Esophagus (tissue), 2 donors: ENCODE data around the gene FOXR2. TPM values are rescaled to one million over a fixed set of nuclear protein-coding genes. Genes with fewer than 3 reads are reported as not detected.

Experiments used
- H3K27ac ChIP-seq, 2 donors: one replicate each; pipeline ENCODE4 v1.5.1; 2013; ENCODE audit warnings: low read depth in 2 of 2, mild to moderate bottlenecking in 2 of 2, inconsistent platforms in 1 of 2, low read length in 1 of 2, moderate library complexity in 1 of 2
- H3K27me3 ChIP-seq, 2 donors: one replicate each; pipeline ENCODE4 v1.6.1; 2013; ENCODE audit warnings: low read length in 2 of 2, control low read depth in 1 of 2, mild to moderate bottlenecking in 1 of 2; ENCODE audit not compliant: insufficient read depth in 2 of 2, control insufficient read depth in 1 of 2
- H3K36me3 ChIP-seq, 2 donors: one replicate each; pipeline ENCODE4 v1.6.1; 2013; ENCODE audit warnings: low read length in 1 of 2; ENCODE audit not compliant: control insufficient read depth in 2 of 2, insufficient read depth in 2 of 2
- H3K4me1 ChIP-seq, 2 donors: one replicate each; pipeline ENCODE4 v1.6.1; 2013; ENCODE audit warnings: low read length in 1 of 2; ENCODE audit not compliant: control insufficient read depth in 2 of 2, insufficient read depth in 2 of 2
- H3K4me3 ChIP-seq, 2 donors: one replicate each; pipeline ENCODE4 v1.5.1; 2013; ENCODE audit warnings: low read length in 2 of 2, mild to moderate bottlenecking in 2 of 2, low read depth in 1 of 2, moderate library complexity in 1 of 2
- H3K9me3 ChIP-seq, 2 donors: one replicate each; pipeline ENCODE4 v1.6.1; 2013; ENCODE audit warnings: mild to moderate bottlenecking in 2 of 2, low read depth in 1 of 2, low read length in 1 of 2, moderate library complexity in 1 of 2; ENCODE audit not compliant: control insufficient read depth in 2 of 2, insufficient read depth in 1 of 2
- WGBS, 2 donors: extraction: QIAGEN DNeasy Blood & Tissue Kit; methylation state at CpG; one replicate each; pipeline ENCODE4 v1.1.7; 2013; 5-methylcytosine and 5-hydroxymethylcytosine counted together
- polyA plus RNA-seq, 2 donors: library from polyadenylated mRNA; stranded (reverse); fragments of 200-250 nt; gene quantifications; one replicate each; pipeline ENCODE4 v1.2.3, GENCODE V29; 2013
- donor health status: healthy with polysubstance abuse.
- donor health status: Bipolar disorder and iron deficiency.

Gene FOXR2
- polyA plus RNA-seq, 2 donors = not detected

DNA sequence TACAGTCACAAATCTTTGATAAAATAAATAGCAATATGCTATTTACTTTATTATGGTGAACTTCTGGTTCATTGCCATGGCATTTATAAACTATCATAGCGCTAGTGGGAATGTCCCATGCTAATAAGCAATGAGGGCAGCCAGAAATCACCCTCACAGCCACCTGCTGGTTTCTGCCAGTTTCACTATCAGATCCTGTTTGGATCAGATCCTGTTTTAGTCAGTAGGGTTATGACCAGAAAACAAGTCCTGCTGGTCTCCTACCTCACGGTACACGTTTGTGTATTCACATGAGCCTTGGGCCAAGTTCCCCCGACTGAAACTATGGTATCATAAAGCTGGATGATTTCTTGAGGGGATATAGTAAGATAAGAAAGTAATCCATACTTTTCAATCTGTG is 17.7 kb downstream of the FOXR2 start:
- H3K4me3 ChIP-seq = no peak overlapping the region
- H3K4me1 ChIP-seq = no peaks in the 10 kb centered on the region
- H3K27me3 ChIP-seq = no peaks in the 10 kb centered on the region
- no peaks in the 10 kb centered on the region for H3K36me3 ChIP-seq
- H3K27ac ChIP-seq = no peak overlapping the region
- WGBS, 2 donors = 40 to 49% methylated on average over 4 of the region's 4 CpGs
- peaks cover 2 to 7% of the 10 kb centered on the region in 2 donors for H3K9me3 ChIP-seq

DNA sequence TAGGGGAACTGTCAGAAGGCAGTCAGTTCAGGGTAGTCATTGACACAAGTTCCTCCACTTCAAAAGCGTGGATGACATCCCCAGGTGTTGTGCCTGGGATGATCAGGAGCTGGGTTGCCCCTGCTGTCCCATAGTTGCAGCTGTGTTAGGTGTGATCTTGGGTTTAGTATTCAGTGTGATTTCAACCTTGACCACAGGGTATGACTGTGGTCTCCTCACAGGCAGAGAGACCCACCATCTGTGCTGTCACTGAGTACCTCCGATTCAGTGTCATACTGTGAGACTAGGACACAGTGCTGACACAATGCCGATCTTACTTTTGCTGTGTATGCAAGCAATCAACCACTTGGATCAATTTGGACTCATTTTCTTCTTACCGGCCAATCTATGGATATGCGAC is 25.2 kb downstream of the FOXR2 start:
- H3K4me1 ChIP-seq = no peaks in the 10 kb centered on the region
- H3K27me3 ChIP-seq = no peaks in the 10 kb centered on the region
- H3K9me3 ChIP-seq = peaks cover 0 to 3% of the 10 kb centered on the region in 2 donors
- H3K27ac ChIP-seq = no peak overlapping the region
- H3K4me3 ChIP-seq = no peak overlapping the region
- WGBS, 2 donors = 77 to 90% methylated on average over 5 of the region's 5 CpGs
- no peaks in the 10 kb centered on the region for H3K36me3 ChIP-seq

DNA sequence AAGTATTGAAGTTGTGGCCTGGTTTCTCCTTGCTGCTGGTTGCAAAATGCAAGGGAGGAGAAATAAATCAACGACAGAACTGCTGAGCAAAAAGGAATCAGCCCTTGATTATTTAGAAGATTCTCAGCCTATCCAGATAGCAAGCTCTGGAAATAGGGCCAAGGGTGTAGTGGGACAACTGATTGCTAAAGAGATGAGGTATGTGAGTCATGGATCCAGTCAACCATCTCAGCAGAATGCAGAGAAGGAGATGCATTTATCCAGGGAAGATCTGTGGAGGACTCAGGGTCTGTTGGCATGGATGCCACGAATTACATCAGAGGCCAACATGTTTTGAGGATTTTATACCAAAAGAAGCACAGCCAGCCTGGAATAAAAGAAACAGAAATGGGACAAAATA is 36.7 kb downstream of the FOXR2 start:
- 18 to 48% methylated on average over 2 of the region's 2 CpGs for WGBS, 2 donors
- no peaks in the 10 kb centered on the region for H3K9me3 ChIP-seq
- no peaks in the 10 kb centered on the region for H3K36me3 ChIP-seq

DNA sequence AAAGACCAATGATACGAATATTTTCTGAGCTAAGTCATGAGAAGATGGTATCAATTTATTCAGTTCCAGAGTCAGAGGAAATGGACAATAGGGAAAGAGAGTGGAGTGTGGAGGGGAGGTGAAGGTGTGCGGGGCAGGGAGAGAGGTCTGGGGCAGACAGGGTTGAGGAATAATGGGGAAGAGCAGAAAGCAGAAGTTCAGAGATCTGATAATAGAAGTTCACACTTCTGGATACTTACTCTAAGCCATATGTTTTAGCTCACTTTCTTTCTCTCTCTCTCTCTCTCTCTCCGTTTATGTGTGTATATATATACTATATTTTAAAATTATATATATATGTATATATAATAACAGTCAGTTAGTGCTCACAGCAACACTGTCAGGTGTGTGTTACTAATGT is 40.4 kb downstream of the FOXR2 start:
- Histone ChIP-seq H3K9me3 (no peaks in the 10 kb centered on the region), H3K4me3 (no peak overlapping the region), H3K27ac (no peak overlapping the region), H3K4me1 (no peaks in the 10 kb centered on the region), H3K27me3 (no peaks in the 10 kb centered on the region), H3K36me3 (no peaks in the 10 kb centered on the region)
- WGBS, 2 donors = 70 to 80% methylated on average over 3 of the region's 3 CpGs

More for the DNA sequence above, 36.7 kb downstream of the FOXR2 start:
- Histone ChIP-seq H3K27ac (no peak overlapping the region), H3K4me3 (no peak overlapping the region), H3K4me1 (no peaks in the 10 kb centered on the region), H3K27me3 (no peaks in the 10 kb centered on the region)

DNA sequence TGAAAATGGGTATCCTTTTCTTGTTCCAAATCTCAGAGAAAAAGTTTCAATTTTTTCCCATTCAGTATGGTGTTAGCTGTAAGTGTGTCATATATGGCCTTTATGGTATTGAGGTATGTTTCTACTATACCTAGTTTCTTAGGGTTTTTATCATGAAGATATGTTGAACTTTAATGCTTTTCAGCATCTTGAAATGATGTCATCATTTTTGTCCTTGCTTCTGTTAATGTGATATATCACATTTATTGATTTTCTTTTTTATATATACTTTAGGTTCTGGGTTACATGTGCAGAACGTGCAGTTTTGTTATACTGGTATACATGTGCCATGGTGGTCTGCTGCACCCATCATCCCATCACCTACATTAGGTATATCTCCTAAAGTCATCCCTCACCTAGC is 44.9 kb downstream of the FOXR2 start:
- WGBS, 2 donors = 41 to 82% methylated on average over 1 of the region's 1 CpG
- Histone ChIP-seq H3K4me3 (no peak overlapping the region), H3K4me1 (no peaks in the 10 kb centered on the region), H3K27me3 (no peaks in the 10 kb centered on the region), H3K9me3 (no peaks in the 10 kb centered on the region), H3K36me3 (no peaks in the 10 kb centered on the region), H3K27ac (no peak overlapping the region)

Other genes starting within 250 kb of the FOXR2 start
- 1 to 10 TPM; 3.7 to 5.6 TPM for gene MAGEH1, start 171.3 kb upstream of the FOXR2 start, polyA plus RNA-seq
- under 1 TPM; 0.24 TPM for gene USP51, start 133.6 kb upstream of the FOXR2 start, polyA plus RNA-seq
- 1 to 10 TPM; 8.5 to 8.7 TPM for gene RRAGB, start 94.3 kb downstream of the FOXR2 start, polyA plus RNA-seq